Muscle layer of duodenum (tissue), 2 donors: ENCODE measurements around the gene PLXNA4.

Experiments
- H3K27ac ChIP-seq: one replicate; pipeline ENCODE4 v1.7.0; 2013; ENCODE audit warnings: mild to moderate bottlenecking, low read length
- H3K27me3 ChIP-seq: one replicate; pipeline ENCODE4 v1.7.0; 2013; ENCODE audit warnings: low read depth, mild to moderate bottlenecking, control low read depth, low read length
- H3K36me3 ChIP-seq, 2 donors: one replicate each; pipeline ENCODE4 v1.7.0; 2013; ENCODE audit warnings: low read length in 2 of 2, control low read depth in 1 of 2, mild to moderate bottlenecking in 1 of 2; ENCODE audit not compliant: insufficient read depth in 2 of 2, control insufficient read depth in 1 of 2
- H3K4me1 ChIP-seq, 2 donors: one replicate each; pipeline ENCODE4 v1.7.0; 2013; ENCODE audit warnings: low read length in 2 of 2, mild to moderate bottlenecking in 2 of 2, control low read depth in 1 of 2, moderate library complexity in 1 of 2; ENCODE audit not compliant: insufficient read depth in 2 of 2, control insufficient read depth in 1 of 2
- H3K4me3 ChIP-seq, 2 donors: one replicate each; pipeline ENCODE4 v1.7.0; 2013; ENCODE audit warnings: low read length in 2 of 2, low read depth in 1 of 2, mild to moderate bottlenecking in 1 of 2
- H3K9me3 ChIP-seq, 2 donors: one replicate each; pipeline ENCODE4 v1.7.0; 2013; ENCODE audit warnings: low read length in 2 of 2, control low read depth in 1 of 2, mild to moderate bottlenecking in 1 of 2; ENCODE audit not compliant: control insufficient read depth in 1 of 2
- donor health status: healthy.

PLXNA4 gene

DNA sequence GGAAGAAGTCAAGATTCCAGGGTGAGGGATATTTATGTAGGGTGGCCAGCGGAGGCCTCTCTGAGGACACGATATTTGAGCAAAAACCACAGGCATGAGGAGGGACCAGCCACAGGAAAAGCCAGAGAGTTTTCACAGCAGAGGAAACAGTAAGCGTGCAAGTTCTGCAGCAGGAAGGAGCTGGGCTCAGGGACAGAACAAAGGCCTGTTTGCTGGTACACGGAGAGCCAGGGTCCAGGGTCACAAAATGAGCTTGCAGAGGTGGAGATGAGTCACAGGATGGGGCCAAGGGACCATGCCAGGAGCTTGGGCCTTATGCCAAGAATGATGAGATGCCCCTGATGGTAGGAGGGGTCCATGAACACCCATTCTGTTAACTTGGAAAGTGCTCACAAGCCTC is 283.5 kb downstream of the PLXNA4 start:
- Histone ChIP-seq H3K36me3 (no peaks in the 10 kb centered on the region), H3K27ac (no peak overlapping the region), H3K9me3 (no peaks in the 10 kb centered on the region), H3K27me3 (no peaks in the 10 kb centered on the region), H3K4me1 (no peaks in the 10 kb centered on the region), H3K4me3 (no peak overlapping the region)

DNA sequence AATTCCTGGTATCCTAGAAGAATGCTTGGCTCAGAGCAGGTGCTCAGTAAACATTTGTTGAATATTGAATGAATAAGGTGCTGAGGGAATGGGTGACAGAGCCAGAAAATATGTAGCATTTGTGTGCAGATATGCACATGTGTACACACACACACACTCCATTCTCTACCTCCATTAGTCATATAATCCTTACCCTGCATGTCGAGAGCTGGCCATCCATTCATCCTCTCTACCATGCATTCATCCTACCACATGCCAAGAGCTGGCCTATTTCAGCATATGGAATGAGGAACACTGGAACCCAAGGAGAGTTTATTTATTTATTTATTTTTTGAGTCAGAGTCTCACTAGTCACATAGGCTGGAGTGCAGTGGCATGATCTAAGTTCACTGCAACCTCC is 284.8 kb downstream of the PLXNA4 start:
- no peak overlapping the region for H3K4me3 ChIP-seq
- no peaks in the 10 kb centered on the region for H3K4me1 ChIP-seq
- no peak overlapping the region for H3K27ac ChIP-seq
- no peaks in the 10 kb centered on the region for H3K36me3 ChIP-seq
- no peaks in the 10 kb centered on the region for H3K27me3 ChIP-seq
- no peaks in the 10 kb centered on the region for H3K9me3 ChIP-seq

DNA sequence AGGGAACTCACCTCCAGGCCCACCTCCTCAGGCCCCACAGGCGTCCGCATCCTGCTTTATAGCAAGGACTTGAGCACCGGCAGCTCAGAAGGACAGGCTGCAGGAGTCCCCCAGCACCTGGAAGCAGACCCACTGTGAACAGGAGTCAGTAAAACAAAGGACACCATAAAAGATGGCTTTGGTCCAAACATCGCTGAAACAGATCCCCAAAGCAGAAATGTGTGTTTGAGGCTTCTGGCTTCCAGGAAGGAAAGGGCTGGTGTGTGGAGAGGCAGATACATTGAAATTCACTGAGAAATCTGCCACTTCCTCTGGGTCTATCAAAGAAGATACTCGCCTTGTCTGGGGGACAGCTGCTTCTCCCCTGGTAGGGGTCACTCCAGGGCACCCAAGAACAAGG is 286.2 kb downstream of the PLXNA4 start:
- Histone ChIP-seq H3K4me3 (no peak overlapping the region), H3K9me3 (no peaks in the 10 kb centered on the region), H3K36me3 (no peaks in the 10 kb centered on the region), H3K27me3 (no peaks in the 10 kb centered on the region), H3K27ac (no peak overlapping the region), H3K4me1 (no peaks in the 10 kb centered on the region)

DNA sequence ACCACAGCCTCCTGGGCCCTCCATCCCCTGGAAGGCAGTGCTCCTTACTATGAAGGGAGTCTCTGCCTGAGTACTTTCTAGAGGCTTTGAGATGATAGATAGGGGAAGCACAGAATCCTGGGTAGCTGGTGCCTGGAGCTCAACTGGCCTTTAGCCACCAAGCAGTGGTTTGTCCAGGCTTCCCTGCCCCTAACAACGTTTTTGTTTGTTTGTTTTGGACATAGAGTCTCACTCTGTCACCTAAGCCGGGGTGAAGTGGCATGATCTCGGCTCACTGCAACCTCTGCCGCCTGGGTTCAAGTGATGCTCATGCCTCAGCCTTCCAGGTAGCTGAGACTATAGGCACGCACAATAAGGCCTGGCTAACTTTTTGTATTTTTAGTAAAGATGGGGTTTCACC is 289.4 kb downstream of the PLXNA4 start:
- Histone ChIP-seq H3K4me1 (no peaks in the 10 kb centered on the region), H3K9me3 (no peaks in the 10 kb centered on the region), H3K36me3 (no peaks in the 10 kb centered on the region), H3K27ac (no peak overlapping the region), H3K4me3 (no peak overlapping the region), H3K27me3 (no peaks in the 10 kb centered on the region)

DNA sequence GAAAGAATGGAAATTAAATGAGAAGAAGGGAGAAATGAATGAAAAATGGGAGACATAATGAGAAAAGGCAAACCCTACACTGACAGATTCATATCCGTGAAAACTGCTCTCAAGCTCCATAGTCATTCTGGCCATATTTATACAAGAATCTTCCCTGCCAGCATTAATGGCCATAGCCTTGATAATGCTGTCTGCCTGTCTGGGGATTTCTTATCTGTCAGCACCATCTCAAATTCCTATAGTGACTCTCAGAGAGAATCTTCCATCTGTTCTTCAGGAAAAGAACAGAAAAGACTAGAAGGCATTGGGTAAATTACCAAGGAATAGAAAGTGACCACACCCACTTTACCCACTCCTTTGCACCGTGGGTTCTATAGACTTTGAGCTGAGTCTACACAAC is 295.9 kb downstream of the PLXNA4 start:
- H3K27ac ChIP-seq = no peak overlapping the region
- H3K27me3 ChIP-seq = no peaks in the 10 kb centered on the region
- H3K36me3 ChIP-seq = no peaks in the 10 kb centered on the region

DNA sequence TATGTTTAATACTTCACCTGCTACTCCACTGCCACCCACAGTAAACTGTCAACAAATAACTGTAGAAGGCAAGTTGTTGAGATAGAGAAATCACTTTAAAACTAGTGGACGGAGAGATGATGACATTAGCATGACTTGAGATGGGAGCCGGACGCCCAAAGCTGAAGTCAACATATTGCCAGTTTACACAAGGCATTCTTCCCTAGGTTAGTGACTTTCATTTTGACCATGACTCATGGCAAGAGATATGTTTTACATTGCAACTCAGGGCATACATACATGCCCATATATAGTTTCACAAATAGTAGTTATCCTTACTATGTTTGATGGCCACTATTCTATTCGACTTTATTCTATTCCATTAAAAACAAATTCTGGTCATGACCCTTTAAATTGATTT is 296.6 kb downstream of the PLXNA4 start:
- Histone ChIP-seq H3K27ac (no peak overlapping the region), H3K4me3 (no peak overlapping the region), H3K27me3 (no peaks in the 10 kb centered on the region), H3K36me3 (no peaks in the 10 kb centered on the region), H3K9me3 (no peaks in the 10 kb centered on the region), H3K4me1 (peaks cover 0 to 16% of the 10 kb centered on the region in 2 donors)

More for the DNA sequence above, 295.9 kb downstream of the PLXNA4 start:
- Histone ChIP-seq H3K4me3 (no peak overlapping the region), H3K9me3 (no peaks in the 10 kb centered on the region), H3K4me1 (peaks cover 0 to 16% of the 10 kb centered on the region in 2 donors)

DNA sequence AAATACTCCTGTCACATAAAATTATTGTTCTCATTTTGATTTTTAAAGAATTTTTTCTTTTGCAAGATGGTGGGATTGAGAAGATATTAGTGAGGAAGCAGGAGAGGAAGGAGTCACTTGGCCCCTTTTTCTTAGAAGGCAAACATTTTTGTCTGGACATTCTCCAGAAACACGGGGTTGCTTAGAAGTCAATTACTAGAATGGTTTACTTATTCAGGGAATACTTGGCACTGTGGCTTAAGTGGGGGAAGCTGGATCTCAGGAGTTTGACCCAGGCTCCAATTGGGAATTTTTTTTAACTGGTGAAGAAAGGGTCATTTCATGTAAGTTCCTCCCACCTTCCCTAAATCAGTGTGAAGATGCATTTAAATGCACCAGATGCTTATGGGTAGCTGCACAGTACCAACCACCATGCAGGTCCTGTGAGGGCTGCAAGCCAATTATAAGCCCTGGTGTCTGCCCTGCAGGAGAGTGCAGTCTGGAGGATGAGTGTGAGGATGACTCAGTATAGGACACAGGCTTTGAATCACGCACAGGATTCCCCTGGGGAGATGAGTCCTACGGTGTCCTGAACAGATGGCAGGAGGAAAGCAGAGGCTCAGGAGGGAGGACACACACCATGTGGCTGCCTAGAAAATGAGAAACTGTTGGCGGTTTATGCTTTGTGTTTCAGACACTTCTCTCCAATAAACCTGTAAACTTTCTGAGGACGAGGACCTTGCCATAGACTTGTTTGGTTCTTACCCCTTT is 299.1 kb downstream of the PLXNA4 start:
- no peaks in the 10 kb centered on the region for H3K27me3 ChIP-seq
- H3K36me3 ChIP-seq = no peaks in the 10 kb centered on the region
- no peaks in the 10 kb centered on the region for H3K9me3 ChIP-seq
- no peak overlapping the region for H3K27ac ChIP-seq
- H3K4me1 ChIP-seq = peaks cover 0 to 16% of the 10 kb centered on the region in 2 donors
- no peak overlapping the region for H3K4me3 ChIP-seq

DNA sequence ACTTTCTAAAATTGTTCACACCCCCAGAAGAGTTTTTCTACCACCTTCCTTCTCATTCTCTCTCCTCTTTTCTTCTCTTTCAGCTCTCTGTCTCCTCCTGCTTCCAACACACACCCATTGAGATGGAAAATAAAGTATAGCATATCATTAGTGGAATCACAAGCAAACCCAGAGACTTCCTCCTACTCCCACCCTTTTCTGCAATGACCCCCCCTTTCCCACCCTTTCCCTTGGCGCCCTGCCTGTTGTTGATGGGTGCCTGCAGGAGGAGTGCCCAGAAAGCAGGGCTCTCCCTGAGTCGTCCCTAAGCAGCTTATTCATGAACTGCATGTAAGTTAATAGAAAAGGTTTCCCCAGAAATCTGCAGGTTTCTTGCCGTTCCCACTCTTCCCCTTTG is 300.0 kb downstream of the PLXNA4 start:
- H3K4me1 ChIP-seq = peaks cover 0 to 16% of the 10 kb centered on the region in 2 donors
- H3K36me3 ChIP-seq = no peaks in the 10 kb centered on the region
- H3K27ac ChIP-seq = no peak overlapping the region
- no peak overlapping the region for H3K4me3 ChIP-seq
- no peaks in the 10 kb centered on the region for H3K27me3 ChIP-seq
- no peaks in the 10 kb centered on the region for H3K9me3 ChIP-seq

DNA sequence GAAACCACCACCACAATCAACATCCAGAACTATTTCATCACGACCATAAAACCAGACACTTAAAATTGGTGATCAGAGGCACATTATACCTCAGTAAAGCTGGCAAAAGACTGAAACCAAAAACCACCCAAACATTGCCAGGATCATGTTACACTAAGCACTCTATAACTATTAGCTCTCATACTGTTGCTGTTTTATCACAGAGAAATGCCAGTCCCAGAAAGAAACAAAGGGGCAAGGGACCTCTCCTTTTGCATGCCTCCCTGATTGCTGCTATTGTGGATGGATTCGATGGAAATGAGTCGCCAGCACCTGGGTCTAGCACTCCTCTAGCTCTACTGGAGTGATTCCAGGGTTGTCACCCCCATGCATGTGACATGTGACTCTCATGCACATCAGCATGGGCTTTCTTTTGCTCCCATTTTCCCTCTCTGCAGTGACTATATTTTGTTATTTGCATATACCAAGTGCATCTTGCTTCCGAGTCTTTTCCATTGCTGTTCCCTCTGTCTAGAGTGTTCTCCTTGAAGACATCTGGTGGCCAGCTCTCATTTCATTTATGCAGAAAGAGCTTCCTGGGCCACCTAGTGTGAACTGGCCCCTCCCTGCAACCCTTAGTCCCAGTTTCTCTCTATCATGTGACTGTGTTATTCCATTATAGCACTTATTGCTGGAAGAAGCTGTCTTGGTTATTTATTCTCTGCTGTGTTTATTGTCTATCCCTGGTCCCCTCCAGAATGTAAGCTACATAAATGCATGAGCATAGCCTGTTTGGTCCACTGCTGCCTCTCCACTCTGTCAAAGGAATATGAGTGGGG is 300.6 kb downstream of the PLXNA4 start:
- no peaks in the 10 kb centered on the region for H3K9me3 ChIP-seq
- H3K4me1 ChIP-seq = peaks cover 0 to 16% of the 10 kb centered on the region in 2 donors
- H3K27ac ChIP-seq = no peak overlapping the region
- no peak overlapping the region for H3K4me3 ChIP-seq
- H3K27me3 ChIP-seq = no peaks in the 10 kb centered on the region
- no peaks in the 10 kb centered on the region for H3K36me3 ChIP-seq

DNA sequence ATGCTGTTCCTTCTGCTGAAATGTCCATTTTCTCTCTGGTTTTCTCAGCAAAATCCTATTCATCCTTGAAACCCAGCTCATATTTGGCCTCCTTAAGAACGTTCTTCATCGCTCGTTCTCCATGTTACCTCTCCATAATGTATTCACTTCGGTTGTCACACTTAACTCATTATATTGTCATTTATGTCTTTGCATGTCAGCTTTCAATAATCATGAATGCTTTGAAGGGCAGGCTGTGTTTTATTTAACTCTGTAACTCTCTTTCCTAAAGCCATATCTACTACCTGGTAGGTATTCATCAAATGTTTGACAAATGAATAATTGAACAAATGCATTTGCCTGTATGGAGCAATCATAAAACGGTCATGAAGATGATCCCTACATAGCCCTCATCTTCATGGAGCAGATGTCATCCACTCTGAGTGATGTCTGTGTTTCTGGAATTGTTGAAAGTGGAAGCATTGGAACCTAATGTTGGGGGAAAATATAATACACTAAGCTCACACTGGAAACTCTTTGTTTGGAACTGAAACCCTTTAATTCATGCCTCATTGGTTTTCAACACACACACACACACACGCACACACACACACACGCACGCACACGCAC is 303.4 kb downstream of the PLXNA4 start:
- no peaks in the 10 kb centered on the region for H3K36me3 ChIP-seq
- no peak overlapping the region for H3K4me3 ChIP-seq
- H3K27me3 ChIP-seq = no peaks in the 10 kb centered on the region
- H3K27ac ChIP-seq = no peak overlapping the region
- peaks cover 0 to 16% of the 10 kb centered on the region in 2 donors for H3K4me1 ChIP-seq
- H3K9me3 ChIP-seq = no peaks in the 10 kb centered on the region

DNA sequence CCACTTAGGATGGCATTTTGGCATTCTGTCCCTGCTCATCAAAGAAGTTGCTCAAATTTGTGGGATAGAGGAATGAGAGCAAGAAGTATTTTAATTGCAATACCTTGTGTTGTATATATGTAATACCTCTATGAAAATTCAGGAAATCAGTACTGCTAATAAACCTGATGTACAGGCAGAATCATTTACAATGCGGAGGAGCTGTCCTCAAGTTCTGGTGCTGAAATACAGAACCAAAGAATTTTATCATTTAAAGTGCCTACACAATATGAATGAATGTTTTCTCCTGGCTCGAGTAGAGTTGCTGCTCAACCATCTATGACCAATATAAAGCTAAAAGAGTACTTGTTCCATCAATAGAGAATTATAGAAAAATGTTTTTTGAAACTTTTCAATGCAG is 305.8 kb downstream of the PLXNA4 start:
- Histone ChIP-seq H3K27me3 (no peaks in the 10 kb centered on the region), H3K4me1 (no peaks in the 10 kb centered on the region), H3K4me3 (no peak overlapping the region), H3K9me3 (no peaks in the 10 kb centered on the region), H3K36me3 (no peaks in the 10 kb centered on the region), H3K27ac (no peak overlapping the region)
